HG03460 (cell line): ENCODE results near the gene TBC1D16.
"Not testable (repeated sequence)": the region's sequence is repeated elsewhere in the genome, so short reads cannot be mapped to it uniquely, and the experiment has no call there.

Experiments
- ATAC-seq: cut with Tn5 transposase; IDR thresholded peaks from one replicate; pipeline ENCODE4 v1.9.1; 2021; ENCODE audit not compliant: unreplicated experiment

Gene TBC1D16

GRCh38 chr17:80055597-80055996, 19.9 kb upstream of the TBC1D16 start:
- no peak for ATAC-seq

GRCh38 chr17:80053102-80053501, 17.4 kb upstream of the TBC1D16 start:
- ATAC-seq: no peak

GRCh38 chr17:80051681-80052080, 16.0 kb upstream of the TBC1D16 start:
- ATAC-seq: no peak

- no peak for ATAC-seq
These were observed 15.0 kb upstream of the TBC1D16 start for GRCh38 chr17:80050706-80051105.

GRCh38 chr17:80049986-80050385, 14.3 kb upstream of the TBC1D16 start:
- ATAC-seq: no peak

- no peak for ATAC-seq
These were observed 11.5 kb upstream of the TBC1D16 start for GRCh38 chr17:80047176-80047575.

- not testable (repeated sequence) for ATAC-seq
These were observed 11.0 kb upstream of the TBC1D16 start for GRCh38 chr17:80046709-80047108.

- no peak for ATAC-seq
These were observed 10.0 kb upstream of the TBC1D16 start for GRCh38 chr17:80045703-80046102.

- ATAC-seq: no peak
These were observed 8.3 kb upstream of the TBC1D16 start for GRCh38 chr17:80043963-80044362.

- ATAC-seq: no peak
These were observed 1.2 kb upstream of the TBC1D16 start for GRCh38 chr17:80036715-80037477.

GRCh38 chr17:80035937-80036714, 454 bp upstream of the TBC1D16 start, which contains the start of gene CCDC40:
CCDC40 (plus strand) TSS chr17:80036642; CDS start chr17:80036663, 21 bp downstream.
- ATAC-seq: no peak

- ATAC-seq: no peak
These were observed 633 bp downstream of the TBC1D16 start for GRCh38 chr17:80034791-80035686.

- no peak for ATAC-seq
These were observed 1.8 kb downstream of the TBC1D16 start for GRCh38 chr17:80033840-80034239.

GRCh38 chr17:80032614-80033171, 3.0 kb downstream of the TBC1D16 start:
- no peak for ATAC-seq

GRCh38 chr17:80031691-80032430, 3.8 kb downstream of the TBC1D16 start:
- no peak for ATAC-seq

GRCh38 chr17:80030730-80031410, 4.8 kb downstream of the TBC1D16 start:
- ATAC-seq: no peak

GRCh38 chr17:80029258-80029974, 6.3 kb downstream of the TBC1D16 start:
- ATAC-seq: no peak

- ATAC-seq: no peak
These were observed 7.6 kb downstream of the TBC1D16 start for GRCh38 chr17:80028030-80028429.

GRCh38 chr17:80027043-80027435, 8.6 kb downstream of the TBC1D16 start:
- no peak for ATAC-seq
